ENCODE measurements around the gene SCNN1G.
"Not testable (repeated sequence)": the region's sequence is repeated elsewhere in the genome, so short reads cannot be mapped to it uniquely, and the experiment has no call there.

GRCh38 chr16:23253650-23254049 lies 71.1 kb downstream of the SCNN1G start:
- not testable (repeated sequence) for TF ChIP-seq CTCF, POLR2A, EP300 (IDR thresholded peaks at IDR 0.05)
